HG03108 (cell line): ENCODE results near the gene CHCHD3.
A peak's percentile ranks its signal among the peaks of the same experiment; 100 is the strongest.

ENCODE experiments used
- ATAC-seq: cut with Tn5 transposase; IDR thresholded peaks from one replicate; pipeline ENCODE4 v1.9.1; 2021; ENCODE audit warnings: moderate library complexity; ENCODE audit not compliant: unreplicated experiment

The CHCHD3 gene

DNA sequence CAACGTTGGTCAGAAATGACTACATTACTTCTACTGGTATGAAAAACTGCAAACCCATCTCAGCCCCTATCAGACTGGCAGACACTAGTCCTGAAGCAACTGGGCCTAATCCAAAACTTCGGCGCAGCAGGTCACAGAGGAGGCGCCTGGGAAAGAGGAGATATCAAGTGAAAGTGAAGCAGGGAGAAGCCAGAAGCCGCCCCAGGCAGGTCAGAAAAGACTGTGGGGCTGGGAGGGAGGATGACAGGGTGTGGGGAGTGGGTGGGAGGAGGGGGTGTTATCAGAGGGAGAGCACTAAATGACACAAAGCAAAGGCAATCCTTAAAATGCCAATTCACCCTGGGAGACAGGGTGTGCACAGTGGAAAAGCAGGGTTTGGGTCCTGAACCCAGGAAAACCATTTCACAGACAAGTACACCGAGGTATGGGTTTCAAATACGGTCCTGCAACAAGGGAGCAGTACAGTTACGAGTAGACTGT lies 731 bp downstream of the CHCHD3 start:
- ATAC-seq, result no peak

DNA sequence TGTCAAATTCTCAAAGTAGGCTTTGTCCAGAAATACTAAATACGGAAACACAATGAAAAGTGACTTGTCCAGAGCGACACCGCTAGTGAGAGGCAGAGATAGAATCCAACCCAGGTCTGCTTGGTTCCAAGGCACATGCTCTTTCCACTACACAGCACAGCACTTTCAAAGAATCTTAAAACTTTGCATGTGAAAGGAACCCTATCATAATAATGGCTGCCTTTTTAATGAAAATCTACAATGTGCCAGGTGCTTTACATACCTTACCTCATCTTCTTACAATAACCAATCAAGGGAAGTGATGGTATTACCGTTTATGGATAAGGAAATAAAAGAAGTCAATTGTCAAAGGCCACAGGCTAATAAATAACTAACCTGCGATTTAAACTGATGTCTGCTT lies 2.6 kb downstream of the CHCHD3 start:
- no peak for ATAC-seq

DNA sequence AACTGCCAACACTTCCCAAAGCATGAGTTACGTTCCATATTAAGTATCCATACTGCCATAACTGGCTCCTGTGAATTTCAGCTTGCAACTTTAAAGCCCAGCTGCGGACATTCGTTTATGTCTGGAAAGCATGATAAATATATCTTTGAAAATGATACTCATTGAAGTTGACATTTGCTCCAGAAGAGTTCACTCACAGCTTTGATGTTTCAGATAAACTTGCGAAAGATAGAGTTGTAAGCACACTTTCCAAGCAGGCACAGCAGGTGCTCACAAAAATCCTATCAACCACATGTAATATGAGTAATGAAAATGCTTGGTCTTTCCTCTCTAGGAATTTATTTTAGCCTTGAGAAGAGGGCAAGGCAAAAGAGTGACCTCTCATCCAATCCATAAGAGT lies 4.5 kb downstream of the CHCHD3 start:
- ATAC-seq, result no peak

DNA sequence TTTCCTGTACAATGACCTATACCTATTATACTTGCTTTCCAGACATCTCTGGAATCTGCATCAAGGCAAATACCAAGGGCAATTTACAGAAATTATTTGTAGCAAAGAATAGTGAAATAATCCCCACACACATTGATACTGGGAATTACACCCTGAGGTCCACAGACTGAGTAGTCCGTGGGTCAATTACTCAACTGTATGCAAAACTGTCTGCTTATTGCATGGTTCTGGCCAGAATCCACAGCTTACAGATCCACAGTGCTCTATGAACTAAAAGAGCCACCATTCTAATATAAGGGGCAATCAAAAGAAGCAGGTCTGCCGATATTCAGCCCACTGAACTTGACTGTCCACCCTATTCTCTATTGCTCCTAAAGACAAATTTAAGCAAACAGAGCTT lies 5.7 kb downstream of the CHCHD3 start:
- ATAC-seq, result no peak

DNA sequence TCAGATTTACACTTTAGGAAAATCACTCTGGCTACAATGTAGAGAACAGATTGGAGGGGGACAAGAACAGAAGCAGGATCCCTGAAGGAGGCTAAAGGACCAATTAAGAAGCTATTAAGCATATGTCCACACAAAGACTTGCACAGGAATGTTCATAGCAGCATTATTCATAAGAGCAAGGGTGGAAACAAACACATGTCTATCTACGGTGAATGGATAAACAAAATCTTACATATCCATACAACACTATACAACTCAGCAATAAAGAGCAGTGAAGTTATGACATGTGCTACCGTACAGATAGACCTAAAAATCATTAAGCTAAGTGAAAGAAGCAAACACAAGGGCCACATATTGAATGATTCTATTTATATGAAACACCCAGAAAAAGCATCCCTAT lies 10.4 kb downstream of the CHCHD3 start:
- no peak for ATAC-seq

DNA sequence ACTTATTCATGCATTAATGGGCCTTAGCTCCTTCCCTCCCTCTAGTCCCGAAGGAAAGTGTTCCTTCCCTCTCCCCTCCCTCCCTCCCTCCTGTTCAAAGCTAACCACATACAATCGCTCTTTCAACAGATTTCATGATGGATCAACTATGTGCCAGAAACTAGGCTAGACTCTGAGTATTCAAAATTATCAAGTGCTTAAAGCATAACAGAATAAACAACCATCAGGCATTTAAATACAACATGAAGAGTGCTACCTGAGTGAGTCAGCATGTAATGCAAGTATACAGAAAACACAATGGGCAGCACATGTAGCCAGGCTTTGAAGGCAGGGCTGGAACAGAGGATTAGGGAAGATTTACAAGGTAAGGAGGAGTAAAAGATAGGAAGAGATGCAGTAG lies 11.3 kb downstream of the CHCHD3 start:
- no peak for ATAC-seq

DNA sequence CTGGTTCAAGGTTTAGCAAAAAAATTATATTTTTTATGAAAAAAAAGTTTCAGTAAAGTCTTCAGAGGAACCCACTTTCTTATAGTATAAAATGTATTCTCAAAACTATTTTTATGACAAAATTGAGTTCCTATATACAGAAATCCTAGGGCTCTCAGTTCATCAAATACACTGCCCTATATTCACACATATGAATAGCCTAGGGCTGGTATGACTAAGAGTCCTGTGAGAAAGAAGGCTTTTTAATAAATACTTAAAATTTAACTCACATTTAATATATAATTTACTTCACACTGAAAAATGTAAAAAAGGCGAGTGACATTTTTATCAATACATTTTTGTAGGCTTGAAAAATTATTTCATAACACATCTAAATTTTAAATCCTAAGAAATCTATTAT lies 16.6 kb downstream of the CHCHD3 start:
- no peak for ATAC-seq

DNA sequence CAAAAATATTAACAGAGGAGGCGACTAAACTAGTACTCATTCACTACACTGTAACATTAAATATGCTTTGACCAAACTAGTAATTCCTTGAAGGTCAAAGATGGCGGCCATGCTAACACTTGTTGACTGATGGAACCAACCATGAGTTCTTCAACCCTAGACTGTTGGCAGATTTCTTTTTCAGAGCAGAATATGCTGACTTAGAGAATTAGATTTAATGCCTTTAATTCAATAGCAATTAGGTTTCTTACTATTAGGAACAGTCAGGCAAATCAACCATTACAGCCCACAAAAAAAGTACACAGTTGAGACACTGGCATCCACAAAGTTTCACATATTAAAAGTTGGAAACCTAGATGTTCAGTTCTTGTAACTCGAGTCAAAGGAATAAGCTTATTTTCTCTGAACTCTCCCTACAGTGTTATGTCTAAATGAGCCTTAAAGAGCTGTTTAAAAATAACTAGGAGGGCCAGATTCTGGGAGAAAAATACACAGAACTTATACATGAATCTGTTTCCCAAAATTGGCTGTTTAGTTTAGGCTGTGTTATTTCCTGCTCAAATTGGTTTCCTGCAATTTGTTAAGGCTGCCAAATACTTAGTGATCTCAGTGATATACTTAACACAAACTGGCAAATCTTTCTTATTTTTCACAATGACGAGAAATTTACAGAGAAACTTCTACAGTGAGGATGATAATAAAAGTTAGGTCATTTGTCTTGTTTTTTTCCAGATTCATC lies 17.6 kb downstream of the CHCHD3 start:
- ATAC-seq, result no peak

DNA sequence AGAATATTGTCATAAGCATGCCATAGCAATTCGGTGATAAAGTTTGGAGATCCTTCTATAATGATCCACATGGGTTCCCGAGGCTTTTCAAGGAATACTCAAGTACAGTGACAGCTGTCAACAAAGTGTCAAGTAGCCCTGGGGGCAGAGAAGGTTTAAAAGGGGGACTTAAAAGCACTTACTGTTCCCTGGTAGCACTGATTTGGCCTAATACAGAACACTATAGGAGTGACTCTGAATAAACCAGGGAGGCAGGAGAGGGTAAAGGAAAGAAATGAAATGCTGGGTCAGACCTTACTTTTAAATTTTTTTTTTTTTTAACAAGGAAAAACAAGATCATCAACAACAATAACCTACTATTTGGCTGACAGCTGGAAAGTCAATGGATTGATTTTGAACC lies 20.1 kb downstream of the CHCHD3 start:
- no peak for ATAC-seq

DNA sequence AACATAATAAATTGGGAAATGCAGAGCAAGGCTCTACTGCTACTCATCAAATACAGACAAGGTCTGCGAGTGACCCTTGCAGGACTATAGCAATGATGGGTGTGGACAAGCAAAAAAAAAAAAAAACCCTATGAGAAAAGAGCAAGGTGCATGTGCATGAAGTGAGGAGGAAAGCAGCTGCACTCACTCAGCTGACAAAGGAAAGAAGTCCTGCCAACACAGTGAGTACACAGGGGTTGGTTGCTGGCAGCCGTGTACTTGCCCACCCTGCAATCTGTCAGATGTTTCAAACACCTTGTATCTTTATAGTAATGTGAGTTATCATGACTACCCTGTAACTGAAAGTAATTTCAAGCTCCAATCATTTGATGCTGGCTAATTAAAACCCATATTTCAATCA lies 20.5 kb downstream of the CHCHD3 start:
- ATAC-seq, result no peak

DNA sequence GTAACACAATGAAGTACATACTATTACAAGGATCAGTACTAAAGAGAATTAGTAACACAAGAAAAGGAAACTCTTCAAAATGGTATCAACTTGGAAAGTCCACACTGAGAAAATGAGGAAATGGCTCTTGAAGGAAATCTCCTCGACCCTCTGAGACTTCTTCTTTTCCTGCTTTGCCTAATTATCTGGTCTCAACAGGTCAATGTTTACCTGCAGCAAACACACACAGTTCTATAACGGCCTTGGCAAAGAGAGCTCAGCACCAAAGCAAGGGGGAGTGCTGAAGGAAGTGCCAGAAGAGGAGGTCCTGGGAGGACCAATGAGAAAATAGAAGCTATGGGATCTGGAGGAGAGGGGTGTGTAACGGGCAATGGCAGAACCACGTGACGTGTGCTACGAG lies 21.9 kb downstream of the CHCHD3 start:
- no peak for ATAC-seq

DNA sequence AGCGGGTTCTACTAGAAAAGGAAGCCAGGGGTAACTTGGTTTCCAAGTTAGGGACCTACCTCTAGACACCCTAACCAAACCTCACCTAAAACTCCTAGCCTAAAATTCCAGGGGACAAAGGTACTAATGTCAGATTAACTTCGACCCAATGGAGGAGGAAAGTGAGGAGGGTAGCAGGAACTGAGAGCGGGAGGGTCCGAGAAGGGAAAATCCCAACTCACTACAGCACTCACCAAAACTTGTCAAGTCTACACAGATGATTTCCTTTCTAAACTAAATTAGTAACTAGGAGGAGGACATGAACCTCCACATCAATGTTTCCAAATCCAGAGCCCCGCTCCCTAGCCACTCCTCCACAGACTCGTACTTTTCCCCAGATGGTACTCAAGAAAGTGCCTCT lies 22.6 kb downstream of the CHCHD3 start:
- no peak for ATAC-seq

DNA sequence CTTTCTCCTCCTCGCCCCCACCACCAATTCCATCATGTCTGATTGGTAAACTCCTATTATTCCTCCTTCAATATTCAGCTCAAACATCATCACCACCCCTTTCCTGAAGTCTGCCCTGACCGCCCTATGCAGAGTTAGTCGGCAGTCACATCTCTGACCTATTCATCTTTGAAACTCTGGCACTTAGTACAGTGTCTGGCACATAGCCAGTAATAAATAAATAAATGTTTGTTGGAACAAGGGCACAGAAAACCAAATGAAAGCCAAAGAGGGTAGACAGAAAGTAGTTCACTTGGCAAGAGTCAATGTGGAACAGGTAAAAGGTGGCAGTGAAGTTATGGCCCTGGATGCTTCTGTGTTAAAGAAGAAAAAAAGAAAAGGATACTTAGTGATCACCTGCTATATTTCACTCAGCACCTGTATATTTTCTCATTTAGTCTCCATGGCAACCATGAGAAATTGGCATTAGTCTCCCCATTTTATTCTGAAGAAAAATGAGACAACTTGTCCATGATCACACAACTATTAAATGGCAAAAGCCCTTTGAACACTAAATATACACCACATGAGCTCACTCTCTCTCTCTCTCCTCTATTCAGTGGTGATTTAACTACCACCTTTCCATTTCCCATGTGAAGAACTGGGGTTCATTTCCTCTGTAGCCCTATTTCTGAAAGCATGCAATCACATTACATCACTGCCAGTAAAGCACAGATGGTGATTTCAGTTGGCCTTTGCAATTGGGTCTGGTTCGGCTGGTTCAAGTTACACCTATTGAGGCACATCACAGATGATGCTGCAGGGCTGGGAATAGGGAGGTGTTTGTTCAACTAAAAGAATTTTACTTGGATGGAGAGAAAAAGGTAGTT lies 25.3 kb downstream of the CHCHD3 start:
- ATAC-seq, result no peak

DNA sequence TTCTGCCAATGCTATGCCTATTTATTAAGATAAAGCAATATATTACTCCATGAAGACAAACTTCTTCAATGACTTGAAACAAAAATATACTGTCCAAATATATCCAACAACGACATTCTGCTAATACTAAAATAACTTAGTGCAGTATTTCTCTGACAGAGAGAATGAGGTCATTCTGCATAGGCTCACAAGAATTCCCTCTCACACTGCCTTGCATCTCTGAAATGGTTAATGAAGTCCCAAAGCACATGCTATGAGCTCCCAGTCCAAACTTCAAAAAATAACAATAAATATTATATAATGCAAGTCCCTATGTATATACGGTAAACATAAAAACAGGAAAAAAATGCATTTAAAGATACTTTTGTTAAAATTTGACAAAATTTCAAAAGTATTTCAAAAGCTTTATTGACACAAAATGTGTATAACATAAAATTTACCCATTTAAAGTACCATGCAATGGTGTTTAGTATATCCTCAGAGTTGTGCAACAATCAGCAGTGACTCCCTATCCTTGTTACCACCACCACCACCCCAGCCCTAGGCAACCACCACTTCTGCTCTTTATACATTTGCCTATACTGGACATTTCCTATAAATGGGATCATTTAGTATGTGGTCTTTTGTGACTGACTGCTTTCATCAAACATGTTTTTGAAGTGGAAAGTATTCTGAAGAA lies 27.6 kb downstream of the CHCHD3 start:
- no peak for ATAC-seq

DNA sequence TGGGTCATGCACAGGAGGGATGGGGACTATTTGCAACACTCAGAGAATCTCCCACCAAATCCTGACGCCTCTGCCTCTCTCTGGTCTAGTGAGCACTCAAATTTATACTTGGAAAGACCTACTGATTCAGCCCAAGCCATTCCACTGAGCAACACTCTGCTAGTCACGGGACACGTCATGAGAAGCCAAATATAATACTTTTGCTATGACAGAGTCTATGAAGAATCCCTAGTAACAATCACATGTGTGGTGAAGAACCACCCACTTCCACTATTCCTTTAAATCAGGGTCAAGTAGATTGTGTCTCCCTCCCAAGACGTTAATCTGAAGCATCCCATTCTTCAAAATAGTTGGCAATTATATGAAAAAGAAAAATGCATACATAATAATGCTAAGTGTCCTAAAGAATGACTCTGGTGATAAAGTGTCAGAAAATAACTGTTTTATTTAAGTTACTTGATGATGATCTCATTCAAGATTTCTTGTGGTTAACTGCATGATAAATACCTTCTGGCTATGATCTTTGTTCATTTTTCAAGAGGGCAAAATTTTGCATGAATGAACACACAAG lies 28.5 kb downstream of the CHCHD3 start:
- no peak for ATAC-seq

DNA sequence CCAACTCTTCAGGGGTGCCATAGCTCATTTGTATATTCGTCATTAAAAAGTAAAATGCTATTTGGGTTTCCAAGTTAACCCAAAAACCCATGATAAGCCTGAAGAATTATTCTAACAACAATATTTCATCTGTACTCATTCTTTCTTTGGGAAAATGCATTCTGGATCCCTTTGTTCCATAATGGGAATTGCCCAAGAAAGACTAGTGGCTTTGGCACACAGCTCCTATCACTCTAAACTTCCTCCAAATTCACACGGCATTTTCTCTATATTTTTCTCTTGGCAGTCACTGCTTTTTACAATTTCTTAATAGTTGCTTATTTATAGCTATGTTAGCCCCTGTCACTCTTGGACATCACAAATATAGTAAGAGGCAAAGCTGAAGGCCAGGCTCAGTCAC lies 29.1 kb downstream of the CHCHD3 start:
- no peak for ATAC-seq

DNA sequence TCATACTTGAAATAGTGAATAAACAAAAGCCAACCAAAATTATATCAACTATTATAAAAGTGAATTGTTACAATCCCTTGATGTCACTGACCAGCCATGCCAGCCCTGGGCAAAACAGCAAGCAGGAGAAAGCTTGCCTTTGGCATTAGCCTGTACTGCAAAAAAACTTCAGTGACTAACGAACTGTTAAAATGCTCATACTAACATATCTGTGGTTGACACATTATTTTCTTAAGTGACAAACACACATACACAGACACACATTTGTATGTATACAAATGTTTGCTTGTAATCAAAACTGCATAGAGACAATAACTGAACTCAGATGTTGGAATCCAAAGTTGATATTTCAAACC lies 29.5 kb downstream of the CHCHD3 start:
- ATAC-seq, result no peak

DNA sequence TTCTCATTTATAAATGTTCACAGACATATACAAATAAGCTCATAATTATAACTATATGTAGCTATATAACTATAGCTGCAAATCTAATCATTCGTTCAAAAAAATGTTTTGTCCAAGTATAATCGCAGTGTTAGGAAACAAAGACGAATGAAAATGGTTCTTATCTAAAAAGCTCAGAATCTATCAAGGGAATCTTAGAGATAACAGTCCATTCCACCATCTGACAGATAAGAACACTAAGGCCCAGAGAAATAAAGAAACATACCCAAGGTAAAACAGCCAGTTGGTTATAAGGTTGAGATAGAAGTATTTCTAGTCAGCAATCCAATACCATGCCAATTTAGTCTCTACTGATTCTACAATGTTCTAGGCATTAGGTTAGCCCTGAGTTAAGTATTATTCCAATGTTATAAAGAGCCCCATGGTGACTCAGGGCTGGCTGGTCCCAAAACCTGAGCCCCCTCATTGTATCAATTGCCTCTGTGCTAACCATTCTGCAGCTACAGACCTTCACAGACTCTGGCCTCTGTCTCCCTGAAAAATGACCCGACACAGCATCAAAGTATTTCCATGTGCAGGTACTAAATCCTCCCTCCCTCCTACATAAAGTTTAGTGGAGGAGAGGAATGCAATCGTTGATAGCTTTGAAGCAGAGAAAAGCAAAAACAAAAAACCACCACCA lies 30.0 kb downstream of the CHCHD3 start:
- no peak for ATAC-seq

DNA sequence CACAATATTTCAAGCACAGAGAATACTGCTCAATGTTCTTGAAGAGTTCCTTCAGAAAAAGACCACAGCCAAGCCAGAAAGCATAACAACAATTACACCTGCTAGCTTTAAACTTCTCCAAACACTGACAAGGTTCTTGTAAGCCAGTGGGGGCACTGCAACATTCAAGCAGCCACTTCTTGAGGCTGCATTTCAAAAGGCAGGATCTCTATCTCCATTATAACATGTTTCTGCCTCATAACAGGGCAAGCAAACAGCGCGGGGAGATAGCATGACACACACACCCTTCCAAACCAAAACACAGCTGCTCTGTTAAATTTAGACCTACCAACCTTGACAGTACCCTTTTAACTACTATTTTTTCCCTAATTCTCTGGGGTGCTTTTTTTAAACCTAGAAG lies 30.8 kb downstream of the CHCHD3 start:
- peak; percentile 52 for ATAC-seq

DNA sequence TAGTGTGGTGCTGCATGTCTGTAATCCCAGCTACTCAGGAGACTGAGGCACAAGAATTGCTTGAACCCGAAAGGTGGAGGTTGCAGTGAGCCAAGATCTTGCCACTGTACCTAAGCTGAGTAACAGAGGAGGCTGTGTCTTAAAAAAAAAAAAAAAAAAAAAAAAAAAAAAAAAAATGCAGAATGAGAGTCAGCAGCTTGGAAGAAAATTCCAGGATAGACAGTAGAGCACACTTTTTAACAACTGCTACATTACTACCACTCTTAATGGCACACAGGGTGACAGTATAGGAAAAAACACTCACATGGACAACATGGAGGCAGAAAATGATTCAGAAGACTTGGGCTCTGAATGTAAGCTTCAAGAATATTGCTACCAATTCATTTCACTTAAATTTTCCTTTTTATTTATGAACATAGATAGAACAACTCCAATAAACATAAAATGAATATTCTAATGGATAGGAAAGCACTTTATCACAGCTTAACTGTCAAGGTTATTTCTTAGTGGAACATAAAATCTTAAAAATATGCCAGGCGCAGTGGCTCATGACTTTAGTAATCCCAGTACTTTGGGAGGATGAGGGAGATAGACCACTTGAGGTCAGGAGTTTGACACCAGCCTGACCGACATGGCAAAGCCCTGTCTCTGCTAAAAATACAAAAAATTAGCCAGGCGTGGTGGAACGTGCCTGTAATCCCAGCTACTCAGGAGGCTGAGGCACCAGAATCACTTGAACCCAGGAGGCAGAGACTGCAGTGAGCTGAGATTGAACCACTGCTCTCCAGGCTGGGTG lies 31.5 kb downstream of the CHCHD3 start:
- no peak for ATAC-seq
